ENCODE measurements around the gene DPF3. TPM values are rescaled to one million over a fixed set of nuclear protein-coding genes. Genes with fewer than 3 reads are reported as not detected.

The DPF3 gene
- total and polyA plus RNA-seq, 2 donors (not counting 1 experiment from before 2014, with no cell fraction given), result 3.4 to 10.2 TPM

DNA sequence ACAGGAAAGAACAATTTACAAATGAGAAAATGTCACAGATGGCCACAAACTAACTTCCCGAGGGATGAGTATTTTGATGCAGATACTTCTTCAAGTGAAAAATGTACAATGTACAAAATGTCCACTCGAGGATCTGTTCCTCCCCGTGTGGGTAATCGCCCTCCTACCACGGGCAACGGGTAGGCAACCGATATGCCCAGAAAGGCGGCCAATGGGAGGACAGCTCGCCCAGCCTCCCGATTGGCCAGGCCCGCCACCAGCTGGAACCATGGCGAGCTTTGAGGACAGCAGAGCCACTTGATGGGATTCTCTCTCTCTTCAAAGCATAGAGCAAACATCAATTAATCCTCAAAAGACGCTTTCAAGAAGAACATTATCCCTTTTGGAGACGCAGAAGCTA lies 42.3 kb downstream of the DPF3 start:
- ATAC-seq (ENCODE audit: low read depth) (no peak), DNase-seq (no peak)
- Histone ChIP-seq H3K79me2 (ENCODE audit: control insufficient read depth, insufficient read depth, low read length) (peaks cover 44% of the 10 kb centered on the region), H3K4me2 (replicated peaks; ENCODE audit: low read depth, low read length, poor library complexity, severe bottlenecking) (no peak overlapping the region), H3K27me3 (replicated peaks in 1 of 4; ENCODE audit: control extremely low read depth in 1 of 4, control insufficient read depth in 3 of 4, insufficient read depth in 4 of 4, low read length in 3 of 4) (no peaks in the 10 kb centered on the region), H3K36me3 (replicated peaks in 1 of 2; ENCODE audit: control extremely low read depth in 1 of 2, control insufficient read depth in 1 of 2, extremely low read depth in 1 of 2, insufficient read depth in 2 of 2, low read length in 1 of 2) (peaks cover 0 to 6% of the 10 kb centered on the region in 2 experiments), H3K27ac (ENCODE audit: low read length in 2 of 2) (no peak overlapping the region), H4K20me1 (ENCODE audit: control insufficient read depth, insufficient read depth, low read length, poor library complexity, severe bottlenecking) (peaks cover 14% of the 10 kb centered on the region), H3K4me1 (ENCODE audit: control insufficient read depth in 2 of 2, insufficient read depth in 2 of 2, low read length in 2 of 2) (peaks cover 0 to 5% of the 10 kb centered on the region in 2 donors), H3K9me3 (ENCODE audit: control extremely low read depth in 1 of 3, control insufficient read depth in 2 of 3, insufficient read depth in 1 of 3, low read length in 2 of 3) (no peaks in the 10 kb centered on the region), H2AFZ (ENCODE audit: insufficient read depth, low read depth, low read length, poor library complexity, severe bottlenecking) (no peak overlapping the region), H3K4me3 (ENCODE audit: control extremely low read depth in 1 of 5, extremely low read depth in 1 of 5, insufficient read depth in 1 of 5, low read depth in 2 of 5, low read length in 4 of 5) (no peak overlapping the region), H3K9ac (ENCODE audit: low read length) (no peak overlapping the region)
- 87% methylated on average over 10 of the region's 14 CpGs for WGBS (ENCODE audit: insufficient coverage)
- H3K9me3 Mint-ChIP-seq (ENCODE audit: insufficient read depth), result no peaks in the 10 kb centered on the region
- TF ChIP-seq EZH2 (IDR thresholded peaks at IDR 0.05; ENCODE audit: borderline replicate concordance, insufficient read depth, low read depth, low read length, poor library complexity, severe bottlenecking) (no peak), CTCF (IDR thresholded peaks at IDR 0.05) (no peak)
- H3K27me3 Mint-ChIP-seq, result no peaks in the 10 kb centered on the region
- H3K4me3 Mint-ChIP-seq, result no peak overlapping the region
- intact Hi-C loops (cut with micrococcal nuclease), result no loop called here
- peaks cover 21% of the 10 kb centered on the region for H3K4me1 Mint-ChIP-seq
- no peak overlapping the region for H3K27ac Mint-ChIP-seq
- CTCF ChIA-PET, result no interaction called here
- POLR2A ChIA-PET, result no interaction called here

DNA sequence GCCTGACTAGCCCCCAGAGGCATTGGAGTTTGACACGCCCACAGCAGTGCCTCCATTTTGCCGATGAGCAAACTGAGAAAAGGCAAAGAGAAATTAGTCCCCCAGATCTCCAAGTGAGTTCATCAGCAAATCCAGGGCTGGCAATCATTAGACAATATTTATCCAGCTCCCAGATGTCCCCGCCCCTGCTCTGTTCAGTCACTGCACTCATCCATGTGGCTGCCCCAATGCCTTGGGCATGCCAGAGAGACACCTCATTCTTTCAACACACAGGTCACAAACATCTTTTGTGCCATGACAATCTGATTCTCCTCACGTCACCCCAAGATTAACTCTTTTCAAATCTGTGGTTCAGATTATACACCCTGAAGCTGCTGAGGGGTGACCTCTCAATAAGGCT lies 43.5 kb downstream of the DPF3 start:
- peaks cover 15% of the 10 kb centered on the region for H3K4me1 Mint-ChIP-seq

More for the DNA sequence above, 43.5 kb downstream of the DPF3 start:
- no peaks in the 10 kb centered on the region for H3K9me3 ChIP-seq (ENCODE audit: control extremely low read depth in 1 of 3, control insufficient read depth in 2 of 3, insufficient read depth in 1 of 3, low read length in 2 of 3)
- Mint-ChIP-seq H3K27me3 (no peaks in the 10 kb centered on the region), H3K4me3 (no peak overlapping the region), H3K9me3 (ENCODE audit: insufficient read depth) (no peaks in the 10 kb centered on the region), H3K27ac (no peak overlapping the region)
- H3K4me3 ChIP-seq (ENCODE audit: control extremely low read depth in 1 of 5, extremely low read depth in 1 of 5, insufficient read depth in 1 of 5, low read depth in 2 of 5, low read length in 4 of 5), result no peak overlapping the region
- peaks cover 9% of the 10 kb centered on the region for H4K20me1 ChIP-seq (ENCODE audit: control insufficient read depth, insufficient read depth, low read length, poor library complexity, severe bottlenecking)
- DNase-seq (no peak), ATAC-seq (ENCODE audit: low read depth) (no peak)
- H3K4me1 ChIP-seq (ENCODE audit: control insufficient read depth in 2 of 2, insufficient read depth in 2 of 2, low read length in 2 of 2), result no peaks in the 10 kb centered on the region
- CTCF ChIA-PET, result no interaction called here
- TF ChIP-seq CTCF (IDR thresholded peaks at IDR 0.05) (no peak), EZH2 (IDR thresholded peaks at IDR 0.05; ENCODE audit: borderline replicate concordance, insufficient read depth, low read depth, low read length, poor library complexity, severe bottlenecking) (no peak)
- POLR2A ChIA-PET, result no interaction called here
- intact Hi-C loops (cut with micrococcal nuclease), result no loop called here
- H2AFZ ChIP-seq (ENCODE audit: insufficient read depth, low read depth, low read length, poor library complexity, severe bottlenecking), result no peak overlapping the region
- no peaks in the 10 kb centered on the region for H3K27me3 ChIP-seq (replicated peaks in 1 of 4; ENCODE audit: control extremely low read depth in 1 of 4, control insufficient read depth in 3 of 4, insufficient read depth in 4 of 4, low read length in 3 of 4)
- peaks cover 35% of the 10 kb centered on the region for H3K79me2 ChIP-seq (ENCODE audit: control insufficient read depth, insufficient read depth, low read length)
- H3K36me3 ChIP-seq (replicated peaks in 1 of 2; ENCODE audit: control extremely low read depth in 1 of 2, control insufficient read depth in 1 of 2, extremely low read depth in 1 of 2, insufficient read depth in 2 of 2, low read length in 1 of 2), result no peaks in the 10 kb centered on the region
- H3K27ac ChIP-seq (ENCODE audit: low read length in 2 of 2), result no peak overlapping the region
- 93% methylated on average over 3 of the region's 4 CpGs for WGBS (ENCODE audit: insufficient coverage)
- H3K4me2 ChIP-seq (replicated peaks; ENCODE audit: low read depth, low read length, poor library complexity, severe bottlenecking), result no peak overlapping the region
- no peak overlapping the region for H3K9ac ChIP-seq (ENCODE audit: low read length)

All from B cell (primary cell).